Transverse colon (tissue), 4 donors: ENCODE data around the gene NCOA1. TPM values are rescaled to one million over a fixed set of nuclear protein-coding genes. Genes with fewer than 3 reads are reported as not detected.
"Not testable (repeated sequence)": the region's sequence is repeated elsewhere in the genome, so short reads cannot be mapped to it uniquely, and the experiment has no call there.

Experiments used
- DNase-seq: peaks from one replicate; pipeline ENCODE4 v3.0.0-alpha.2; 2019
- H3K27ac ChIP-seq, 4 donors: fragments of 200-600 bp; sonication (generic); 2 replicates each; pipeline ENCODE4 v1.5.1; 2016 to 2018; ENCODE audit warnings: inconsistent platforms in 4 of 4
- H3K27me3 ChIP-seq: fragments of 200-600 bp; sonication (generic); 2 replicates; pipeline ENCODE4 v1.5.1; 2017; ENCODE audit warnings: inconsistent platforms
- H3K36me3 ChIP-seq, 4 donors: fragments of 200-600 bp; sonication (generic); 2 replicates each; pipeline ENCODE4 v1.5.1; 2017 to 2019; ENCODE audit warnings: inconsistent platforms in 4 of 4
- H3K4me1 ChIP-seq, 4 donors: fragments of 200-600 bp; sonication (generic); 2 replicates each; pipeline ENCODE4 v1.5.1; 2017 to 2020; ENCODE audit warnings: inconsistent platforms in 4 of 4
- H3K4me3 ChIP-seq, 4 donors: fragments of 200-600 bp; sonication (generic); 1 replicate in 1 of 4; 2 replicates in 3 of 4; pipeline versions ENCODE4 v1.5.1 to v1.6.1; 2017 to 2019; ENCODE audit warnings: inconsistent platforms in 4 of 4
- H3K9me3 ChIP-seq, 2 donors: fragments of 200-600 bp; sonication (generic); 2 replicates each; pipeline ENCODE4 v1.5.1; 2017 to 2019; ENCODE audit warnings: inconsistent platforms in 2 of 2
- CTCF ChIP-seq, 5 experiments: fragments of 200-600 bp in 3 of 5; fragments of 450-650 bp in 2 of 5; sonication (generic) in 3 of 5; IDR thresholded peaks; 1 replicate in 2 of 5; 2 replicates in 3 of 5; pipeline ENCODE4 v1.5.1; 2016 to 2017; ENCODE audit warnings: antibody characterized with exemption in 5 of 5, inconsistent platforms in 3 of 5, mild to moderate bottlenecking in 2 of 5, moderate library complexity in 1 of 5
- EP300 ChIP-seq: sonication (generic); formaldehyde crosslinking; IDR thresholded peaks from one replicate; pipeline ENCODE4 v1.6.1; 2017; ENCODE audit warnings: antibody characterized with exemption, low read depth
- POLR2A ChIP-seq: fragments of 450-650 bp; IDR thresholded peaks from one replicate; pipeline ENCODE4 v1.6.1; 2016; ENCODE audit warnings: antibody characterized with exemption, mild to moderate bottlenecking, moderate library complexity
- POLR2AphosphoS5 ChIP-seq, 3 donors: sonication (generic); formaldehyde crosslinking; IDR thresholded peaks; one replicate each; pipeline ENCODE4 v1.6.1; 2016; ENCODE audit warnings: antibody characterized with exemption in 3 of 3
- WGBS, 2 donors: methylation state at CpG; one replicate each; pipeline ENCODE4 v1.1.5; 2018; ENCODE audit warnings: low coverage in 1 of 2; 5-methylcytosine and 5-hydroxymethylcytosine counted together
- in situ Hi-C, 4 donors: fragments of 200-750 bp; cut with MboI; loops; one replicate each; pipeline versions ENCODE4 v1.15.0 to v1.15.1; 2017; ENCODE audit warnings: low sequenced_read_pairs in 3 of 4, low pct_ligation_motif_present in 1 of 4, low pct_unique_long_range_greater_than_20kb in 1 of 4
- intact Hi-C: fragments of 100-400 bp; cut with DNase I; formaldehyde crosslinking; loops from one replicate; pipeline ENCODE4 v1.15.1; 2023; ENCODE audit warnings: low total_unique reads
- total RNA-seq, 4 donors: library from RNA; depleted of rRNA; stranded (reverse); fragments of >200 nt; gene quantifications; one replicate each; pipeline ENCODE4 v1.1.0, GENCODE V29; 2016

NCOA1 gene
- total RNA-seq, 4 donors from 2014 or later: 32.9 to 56.5 (median 47.9) TPM

- no peak for TF ChIP-seq POLR2A
- TF ChIP-seq POLR2AphosphoS5 (IDR thresholded peaks at IDR 0.05): no peak
- no peak for TF ChIP-seq CTCF (IDR thresholded peaks at IDR 0.05)
- TF ChIP-seq EP300: no peak
- Histone ChIP-seq H3K9me3 (peaks cover 0 to 12% of the 10 kb centered on the region in 2 donors), H3K4me3 (no peak overlapping the region), H3K27me3 (no peaks in the 10 kb centered on the region), H3K36me3 (no peaks in the 10 kb centered on the region), H3K4me1 (peaks cover 0 to 21% (median 6%) of the 10 kb centered on the region in 4 donors), H3K27ac (no peak overlapping the region)
- DNase-seq: no peak
- intact Hi-C loops (no loop called here), in situ Hi-C loops (no loop called here)
Observed at GRCh38 chr2:24530796-24531195, 39.7 kb downstream of the NCOA1 start.

- Histone ChIP-seq H3K4me1 (peaks cover 0 to 21% (median 6%) of the 10 kb centered on the region in 4 donors), H3K9me3 (peaks cover 0 to 12% of the 10 kb centered on the region in 2 donors)
- H3K27me3 ChIP-seq, in situ Hi-C loops, H3K27ac ChIP-seq, H3K36me3 ChIP-seq, DNase-seq, intact Hi-C loops, H3K4me3 ChIP-seq: not testable (repeated sequence)
- 99 to 100% methylated on average over 3 to 6 of the region's 6 CpGs for WGBS, 2 donors
Observed at GRCh38 chr2:24531610-24532009, 40.6 kb downstream of the NCOA1 start.

- H3K36me3 ChIP-seq, in situ Hi-C loops: not testable (repeated sequence)
Observed at GRCh38 chr2:24532057-24532456, 41.0 kb downstream of the NCOA1 start.

GRCh38 chr2:24533574-24533973, 42.5 kb downstream of the NCOA1 start:
- H3K4me1 ChIP-seq, intact Hi-C loops, H3K27me3 ChIP-seq, H3K27ac ChIP-seq, DNase-seq, H3K36me3 ChIP-seq, in situ Hi-C loops, H3K4me3 ChIP-seq: not testable (repeated sequence)
- peaks cover 0 to 12% of the 10 kb centered on the region in 2 donors for H3K9me3 ChIP-seq
- WGBS, 2 donors: 75 to 78% methylated on average over 3 of the region's 3 CpGs

More at GRCh38 chr2:24532057-24532456, 41.0 kb downstream of the NCOA1 start:
- peaks cover 0 to 12% of the 10 kb centered on the region in 2 donors for H3K9me3 ChIP-seq
- H3K4me1 ChIP-seq: peaks cover 0 to 19% (median 6%) of the 10 kb centered on the region in 4 donors
- intact Hi-C loops, H3K4me3 ChIP-seq, DNase-seq, H3K27me3 ChIP-seq, H3K27ac ChIP-seq: not testable (repeated sequence)
- WGBS, 2 donors: 80 to 96% methylated on average over 1 of the region's 1 CpG

- no peaks in the 10 kb centered on the region for H3K27me3 ChIP-seq
- no peaks in the 10 kb centered on the region for H3K9me3 ChIP-seq
- no peak overlapping the region for H3K27ac ChIP-seq
- no peak overlapping the region for H3K4me3 ChIP-seq
- no peaks in the 10 kb centered on the region for H3K36me3 ChIP-seq
- peaks cover 0 to 15% (median 11%) of the 10 kb centered on the region in 4 donors for H3K4me1 ChIP-seq
- intact Hi-C loops: no loop called here
- DNase-seq: no peak
- 84 to 87% methylated on average over 4 of the region's 4 CpGs for WGBS, 2 donors
- in situ Hi-C loops: no loop called here
- TF ChIP-seq CTCF (IDR thresholded peaks at IDR 0.05) (no peak), EP300 (no peak), POLR2A (no peak), POLR2AphosphoS5 (IDR thresholded peaks at IDR 0.05) (no peak)
Observed at GRCh38 chr2:24538720-24539119, 47.7 kb downstream of the NCOA1 start.

- intact Hi-C loops: no loop called here
- 56 to 65% methylated on average over 1 of the region's 1 CpG for WGBS, 2 donors
- H3K4me3 ChIP-seq: no peak overlapping the region
- in situ Hi-C loops: no loop called here
- no peaks in the 10 kb centered on the region for H3K36me3 ChIP-seq
- H3K27ac ChIP-seq: no peak overlapping the region
- H3K27me3 ChIP-seq: no peaks in the 10 kb centered on the region
- TF ChIP-seq POLR2AphosphoS5 (IDR thresholded peaks at IDR 0.05) (no peak), POLR2A (no peak), EP300 (no peak), CTCF (IDR thresholded peaks at IDR 0.05) (no peak)
- peaks cover 0 to 15% (median 11%) of the 10 kb centered on the region in 4 donors for H3K4me1 ChIP-seq
- DNase-seq: no peak
- H3K9me3 ChIP-seq: no peaks in the 10 kb centered on the region
Observed at GRCh38 chr2:24539258-24539657, 48.2 kb downstream of the NCOA1 start.
